Loucy (cell line): ENCODE measurements around the gene FAM117A.

Source experiments
- EZH2phosphoT487 ChIP-seq: fragments of 200-600 bp; IDR thresholded peaks from 2 replicates; pipeline ENCODE4 v1.6.1; 2018; ENCODE audit warnings: antibody characterized with exemption, mild to moderate bottlenecking, moderate library complexity, borderline replicate concordance
- TF ChIP-seq, protein P1 (sequence below): fragments of 200-600 bp; sonication (generic); conservative IDR thresholded peaks from 2 replicates; pipeline ENCODE4 v1.5.1; 2014; ENCODE audit warnings: mild to moderate bottlenecking, antibody characterized with exemption, low read length

- TF ChIP-seq, protein P1, sequence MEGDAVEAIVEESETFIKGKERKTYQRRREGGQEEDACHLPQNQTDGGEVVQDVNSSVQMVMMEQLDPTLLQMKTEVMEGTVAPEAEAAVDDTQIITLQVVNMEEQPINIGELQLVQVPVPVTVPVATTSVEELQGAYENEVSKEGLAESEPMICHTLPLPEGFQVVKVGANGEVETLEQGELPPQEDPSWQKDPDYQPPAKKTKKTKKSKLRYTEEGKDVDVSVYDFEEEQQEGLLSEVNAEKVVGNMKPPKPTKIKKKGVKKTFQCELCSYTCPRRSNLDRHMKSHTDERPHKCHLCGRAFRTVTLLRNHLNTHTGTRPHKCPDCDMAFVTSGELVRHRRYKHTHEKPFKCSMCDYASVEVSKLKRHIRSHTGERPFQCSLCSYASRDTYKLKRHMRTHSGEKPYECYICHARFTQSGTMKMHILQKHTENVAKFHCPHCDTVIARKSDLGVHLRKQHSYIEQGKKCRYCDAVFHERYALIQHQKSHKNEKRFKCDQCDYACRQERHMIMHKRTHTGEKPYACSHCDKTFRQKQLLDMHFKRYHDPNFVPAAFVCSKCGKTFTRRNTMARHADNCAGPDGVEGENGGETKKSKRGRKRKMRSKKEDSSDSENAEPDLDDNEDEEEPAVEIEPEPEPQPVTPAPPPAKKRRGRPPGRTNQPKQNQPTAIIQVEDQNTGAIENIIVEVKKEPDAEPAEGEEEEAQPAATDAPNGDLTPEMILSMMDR = no peak
- no peak for TF ChIP-seq EZH2phosphoT487
These were observed 16.3 kb downstream of the FAM117A start for GRCh38 chr17:49747632-49748031.
